ENCODE results near the gene ACSS3. TPM values are rescaled to one million over a fixed set of nuclear protein-coding genes. Genes with fewer than 3 reads are reported as not detected.

Gene ACSS3
- total and polyA plus RNA-seq, 4 experiments from 2014 or later: not detected

GRCh38 chr12:81203671-81204204, 125.9 kb downstream of the ACSS3 start:
- no peak for DNase-seq
- peaks cover 0 to 18% (median 2%) of the 10 kb centered on the region in 8 donors for H3K9me3 Mint-ChIP-seq
- no peak overlapping the region for H3K27ac ChIP-seq (ENCODE audit: low read depth, low read length)
- H3K36me3 Mint-ChIP-seq: no peaks in the 10 kb centered on the region
- intact Hi-C loops (cut with micrococcal nuclease): no loop called here
- H3K4me1 Mint-ChIP-seq: no peaks in the 10 kb centered on the region
- H3K9me3 ChIP-seq (ENCODE audit: control insufficient read depth in 1 of 2, low read length in 2 of 2): peaks cover 0 to 5% of the 10 kb centered on the region in 2 donors
- H3K36me3 ChIP-seq (ENCODE audit: insufficient read depth, low read length): no peaks in the 10 kb centered on the region
- ChIA-PET POLR2A (ENCODE audit: partially characterized antibody) (no interaction called here), CTCF (ENCODE audit: partially characterized antibody) (no interaction called here)
- no peak overlapping the region for H3K4me3 ChIP-seq (ENCODE audit: low read length in 2 of 2)
- H3K4me3 Mint-ChIP-seq: no peak overlapping the region
- no peaks in the 10 kb centered on the region for H3K4me1 ChIP-seq (ENCODE audit: insufficient read depth, low read length)
- no peaks in the 10 kb centered on the region for H3K27me3 Mint-ChIP-seq
- H3K27me3 ChIP-seq (ENCODE audit: insufficient read depth, low read length): no peaks in the 10 kb centered on the region
- no peak overlapping the region for H3K27ac Mint-ChIP-seq

GRCh38 chr12:81205416-81205815, 127.5 kb downstream of the ACSS3 start:
- H3K4me1 Mint-ChIP-seq: no peaks in the 10 kb centered on the region
- Histone ChIP-seq H3K4me1 (ENCODE audit: insufficient read depth, low read length) (no peaks in the 10 kb centered on the region), H3K27ac (ENCODE audit: low read depth, low read length) (no peak overlapping the region), H3K4me3 (ENCODE audit: low read length in 2 of 2) (no peak overlapping the region), H3K27me3 (ENCODE audit: insufficient read depth, low read length) (no peaks in the 10 kb centered on the region), H3K9me3 (ENCODE audit: control insufficient read depth in 1 of 2, low read length in 2 of 2) (peaks cover 0 to 5% of the 10 kb centered on the region in 2 donors), H3K36me3 (ENCODE audit: insufficient read depth, low read length) (no peaks in the 10 kb centered on the region)
- no peak overlapping the region for H3K4me3 Mint-ChIP-seq
- CTCF ChIA-PET (ENCODE audit: partially characterized antibody): no interaction called here
- no peak for DNase-seq
- H3K36me3 Mint-ChIP-seq: no peaks in the 10 kb centered on the region
- peaks cover 0 to 12% (median 2%) of the 10 kb centered on the region in 8 donors for H3K9me3 Mint-ChIP-seq
- intact Hi-C loops (cut with micrococcal nuclease): no loop called here
- H3K27ac Mint-ChIP-seq: no peak overlapping the region
- no peaks in the 10 kb centered on the region for H3K27me3 Mint-ChIP-seq
- POLR2A ChIA-PET (ENCODE audit: partially characterized antibody): no interaction called here

GRCh38 chr12:81206429-81206828, 128.6 kb downstream of the ACSS3 start:
- Mint-ChIP-seq H3K4me3 (no peak overlapping the region), H3K27ac (no peak overlapping the region), H3K9me3 (peaks cover 0 to 12% (median 2%) of the 10 kb centered on the region in 8 donors), H3K27me3 (no peaks in the 10 kb centered on the region), H3K36me3 (no peaks in the 10 kb centered on the region), H3K4me1 (no peaks in the 10 kb centered on the region)
- no peaks in the 10 kb centered on the region for H3K27me3 ChIP-seq (ENCODE audit: insufficient read depth, low read length)
- H3K4me1 ChIP-seq (ENCODE audit: insufficient read depth, low read length): no peaks in the 10 kb centered on the region
- no peak overlapping the region for H3K27ac ChIP-seq (ENCODE audit: low read depth, low read length)
- no peaks in the 10 kb centered on the region for H3K36me3 ChIP-seq (ENCODE audit: insufficient read depth, low read length)
- peaks cover 0 to 5% of the 10 kb centered on the region in 2 donors for H3K9me3 ChIP-seq (ENCODE audit: control insufficient read depth in 1 of 2, low read length in 2 of 2)
- ChIA-PET CTCF (ENCODE audit: partially characterized antibody) (no interaction called here), POLR2A (ENCODE audit: partially characterized antibody) (no interaction called here)
- intact Hi-C loops (cut with micrococcal nuclease): no loop called here
- DNase-seq: no peak
- no peak overlapping the region for H3K4me3 ChIP-seq (ENCODE audit: low read length in 2 of 2)

- no peak for DNase-seq
- no peaks in the 10 kb centered on the region for H3K4me1 Mint-ChIP-seq
- Histone ChIP-seq H3K27me3 (ENCODE audit: insufficient read depth, low read length) (no peaks in the 10 kb centered on the region), H3K27ac (ENCODE audit: low read depth, low read length) (no peak overlapping the region), H3K4me1 (ENCODE audit: insufficient read depth, low read length) (no peaks in the 10 kb centered on the region), H3K4me3 (ENCODE audit: low read length in 2 of 2) (no peak overlapping the region), H3K36me3 (ENCODE audit: insufficient read depth, low read length) (no peaks in the 10 kb centered on the region), H3K9me3 (ENCODE audit: control insufficient read depth in 1 of 2, low read length in 2 of 2) (peaks cover 0 to 5% of the 10 kb centered on the region in 2 donors)
- no peaks in the 10 kb centered on the region for H3K36me3 Mint-ChIP-seq
- H3K27me3 Mint-ChIP-seq: no peaks in the 10 kb centered on the region
- no peak overlapping the region for H3K4me3 Mint-ChIP-seq
- ChIA-PET POLR2A (ENCODE audit: partially characterized antibody) (no interaction called here), CTCF (ENCODE audit: partially characterized antibody) (no interaction called here)
- peaks cover 0 to 12% (median 2%) of the 10 kb centered on the region in 8 donors for H3K9me3 Mint-ChIP-seq
- intact Hi-C loops (cut with micrococcal nuclease): no loop called here
- no peak overlapping the region for H3K27ac Mint-ChIP-seq
Observed at GRCh38 chr12:81207173-81207572, 129.3 kb downstream of the ACSS3 start.

- Histone ChIP-seq H3K4me1 (ENCODE audit: insufficient read depth, low read length) (no peaks in the 10 kb centered on the region), H3K27ac (ENCODE audit: low read depth, low read length) (no peak overlapping the region), H3K36me3 (ENCODE audit: insufficient read depth, low read length) (no peaks in the 10 kb centered on the region), H3K4me3 (ENCODE audit: low read length in 2 of 2) (no peak overlapping the region), H3K9me3 (ENCODE audit: control insufficient read depth in 1 of 2, low read length in 2 of 2) (peaks cover 0 to 5% of the 10 kb centered on the region in 2 donors), H3K27me3 (ENCODE audit: insufficient read depth, low read length) (no peaks in the 10 kb centered on the region)
- peaks cover 0 to 12% (median 2%) of the 10 kb centered on the region in 8 donors for H3K9me3 Mint-ChIP-seq
- no peaks in the 10 kb centered on the region for H3K36me3 Mint-ChIP-seq
- POLR2A ChIA-PET (ENCODE audit: partially characterized antibody): no interaction called here
- no peaks in the 10 kb centered on the region for H3K4me1 Mint-ChIP-seq
- CTCF ChIA-PET (ENCODE audit: partially characterized antibody): no interaction called here
- no peak for DNase-seq
- H3K4me3 Mint-ChIP-seq: no peak overlapping the region
- H3K27me3 Mint-ChIP-seq: no peaks in the 10 kb centered on the region
- H3K27ac Mint-ChIP-seq: no peak overlapping the region
- intact Hi-C loops (cut with micrococcal nuclease): no loop called here
Observed at GRCh38 chr12:81207664-81208063, 129.8 kb downstream of the ACSS3 start.

- no peaks in the 10 kb centered on the region for H3K4me1 Mint-ChIP-seq
- no peaks in the 10 kb centered on the region for H3K36me3 Mint-ChIP-seq
- POLR2A ChIA-PET (ENCODE audit: partially characterized antibody): no interaction called here
- Histone ChIP-seq H3K36me3 (ENCODE audit: insufficient read depth, low read length) (no peaks in the 10 kb centered on the region), H3K4me3 (ENCODE audit: low read length in 2 of 2) (no peak overlapping the region), H3K27ac (ENCODE audit: low read depth, low read length) (no peak overlapping the region), H3K27me3 (ENCODE audit: insufficient read depth, low read length) (no peaks in the 10 kb centered on the region), H3K9me3 (ENCODE audit: control insufficient read depth in 1 of 2, low read length in 2 of 2) (peaks cover 0 to 5% of the 10 kb centered on the region in 2 donors), H3K4me1 (ENCODE audit: insufficient read depth, low read length) (no peaks in the 10 kb centered on the region)
- no peak overlapping the region for H3K4me3 Mint-ChIP-seq
- intact Hi-C loops (cut with micrococcal nuclease): no loop called here
- peaks cover 0 to 12% (median 2%) of the 10 kb centered on the region in 8 donors for H3K9me3 Mint-ChIP-seq
- DNase-seq: no peak
- H3K27ac Mint-ChIP-seq: no peak overlapping the region
- CTCF ChIA-PET (ENCODE audit: partially characterized antibody): no interaction called here
- no peaks in the 10 kb centered on the region for H3K27me3 Mint-ChIP-seq
Observed at GRCh38 chr12:81208187-81208911, 130.5 kb downstream of the ACSS3 start.

- POLR2A ChIA-PET (ENCODE audit: partially characterized antibody): no interaction called here
- Histone ChIP-seq H3K9me3 (ENCODE audit: control insufficient read depth in 1 of 2, low read length in 2 of 2) (peaks cover 0 to 5% of the 10 kb centered on the region in 2 donors), H3K27me3 (ENCODE audit: insufficient read depth, low read length) (no peaks in the 10 kb centered on the region), H3K27ac (ENCODE audit: low read depth, low read length) (no peak overlapping the region), H3K4me3 (ENCODE audit: low read length in 2 of 2) (no peak overlapping the region), H3K36me3 (ENCODE audit: insufficient read depth, low read length) (no peaks in the 10 kb centered on the region), H3K4me1 (ENCODE audit: insufficient read depth, low read length) (no peaks in the 10 kb centered on the region)
- Mint-ChIP-seq H3K27ac (no peak overlapping the region), H3K36me3 (no peaks in the 10 kb centered on the region), H3K9me3 (peaks cover 0 to 12% (median 3%) of the 10 kb centered on the region in 8 donors), H3K27me3 (no peaks in the 10 kb centered on the region), H3K4me3 (no peak overlapping the region), H3K4me1 (no peaks in the 10 kb centered on the region)
- CTCF ChIA-PET (ENCODE audit: partially characterized antibody): no interaction called here
- DNase-seq: no peak
- intact Hi-C loops (cut with micrococcal nuclease): no loop called here
Observed at GRCh38 chr12:81209012-81209411, 131.1 kb downstream of the ACSS3 start.
